ENCODE data around the gene MPP7.

Gene MPP7

DNA sequence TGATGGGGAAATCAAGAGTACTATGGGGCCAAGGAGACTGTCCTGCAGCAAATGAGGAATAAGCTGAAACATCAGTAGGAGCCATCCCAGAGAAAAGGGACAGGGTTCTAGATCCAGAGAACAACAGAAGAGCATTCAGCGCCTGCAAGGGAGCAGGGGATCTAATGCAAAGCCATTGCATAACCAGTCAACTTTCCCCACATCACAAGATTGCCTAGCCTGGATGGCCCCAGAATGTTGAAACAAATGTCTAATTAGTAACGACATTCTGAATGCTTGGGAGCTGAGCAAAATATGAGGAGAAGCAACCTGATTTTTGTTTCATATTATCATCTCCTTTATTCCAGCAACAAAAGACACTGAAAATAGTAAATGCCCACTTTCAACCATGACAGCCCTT lies 2.7 kb upstream of the MPP7 start:
- FAIRE-seq = no peak

DNA sequence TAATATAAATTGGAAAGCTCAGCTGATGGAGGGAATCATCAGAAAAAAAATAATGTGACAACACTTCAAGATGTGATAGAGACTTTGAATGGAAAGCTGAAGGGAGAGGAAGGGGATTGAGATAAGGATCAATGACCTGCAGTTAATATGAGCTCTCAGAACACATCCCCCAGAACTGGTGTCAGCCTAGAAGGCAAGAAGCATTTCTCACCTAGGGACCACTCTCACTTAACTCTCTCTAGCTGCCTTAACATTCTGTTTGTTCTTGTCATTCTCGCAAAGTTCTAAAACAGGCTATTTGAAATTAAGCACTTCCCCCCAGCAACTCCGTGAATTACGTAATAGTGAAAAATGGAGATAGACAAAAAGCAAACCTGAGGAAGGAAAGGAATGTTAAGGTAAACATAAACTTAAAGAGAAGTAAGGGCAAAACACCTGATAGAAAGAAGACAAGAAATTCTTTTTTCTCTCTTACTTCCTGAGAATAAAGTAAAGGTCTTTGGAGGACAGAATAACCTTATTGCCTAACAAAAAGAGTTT lies 1.2 kb upstream of the MPP7 start:
- FAIRE-seq = no peak

DNA sequence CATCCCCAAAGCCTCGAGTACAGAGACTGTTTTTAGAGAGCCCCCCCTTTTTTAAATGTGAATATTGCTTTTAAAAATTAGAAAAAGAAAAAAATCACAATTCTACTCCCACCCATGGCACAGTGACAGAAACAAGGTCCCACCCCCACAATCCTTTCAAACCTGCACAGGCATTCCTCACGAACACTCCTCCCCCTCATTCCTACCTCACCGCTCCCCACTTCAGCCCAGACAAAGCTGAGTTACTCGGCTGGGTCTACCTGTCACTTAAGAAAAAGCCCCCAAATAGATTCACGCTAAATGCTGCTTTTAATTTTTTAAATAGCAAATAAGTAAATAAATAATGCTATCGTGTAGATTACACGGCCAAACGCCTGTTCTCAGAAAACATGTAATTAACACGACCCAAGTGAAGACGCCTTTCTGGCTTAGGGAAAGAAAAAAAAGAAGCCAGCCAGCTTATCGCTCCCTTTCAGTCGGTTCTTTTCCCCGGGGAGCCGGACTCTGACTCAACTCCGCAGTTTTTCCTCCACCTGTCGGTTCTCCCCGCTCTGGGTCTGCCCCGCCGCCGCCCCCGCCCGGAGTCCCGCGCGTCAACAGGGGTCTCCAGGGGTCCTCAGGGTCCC lies 739 bp downstream of the MPP7 start:
- no peak for FAIRE-seq

DNA sequence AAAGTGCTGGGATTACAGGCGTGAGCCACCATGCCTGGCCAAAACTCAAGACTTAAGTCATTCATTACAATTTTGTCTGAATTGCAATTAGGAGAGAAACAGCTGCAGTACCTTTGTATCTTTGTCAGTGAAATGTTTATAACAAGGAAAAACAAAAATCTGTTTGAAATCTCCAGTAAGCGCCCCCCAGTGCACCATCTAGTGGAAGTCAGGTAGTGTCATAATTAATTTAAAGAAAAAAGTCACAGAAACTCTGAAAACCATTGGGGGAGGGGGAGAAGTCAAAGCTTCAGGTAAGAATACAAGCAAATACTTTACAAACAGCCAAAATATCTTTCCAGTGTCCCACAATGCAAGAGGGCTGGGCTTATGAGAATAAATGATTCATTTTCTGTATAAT lies 2.8 kb downstream of the MPP7 start:
- FAIRE-seq = no peak

DNA sequence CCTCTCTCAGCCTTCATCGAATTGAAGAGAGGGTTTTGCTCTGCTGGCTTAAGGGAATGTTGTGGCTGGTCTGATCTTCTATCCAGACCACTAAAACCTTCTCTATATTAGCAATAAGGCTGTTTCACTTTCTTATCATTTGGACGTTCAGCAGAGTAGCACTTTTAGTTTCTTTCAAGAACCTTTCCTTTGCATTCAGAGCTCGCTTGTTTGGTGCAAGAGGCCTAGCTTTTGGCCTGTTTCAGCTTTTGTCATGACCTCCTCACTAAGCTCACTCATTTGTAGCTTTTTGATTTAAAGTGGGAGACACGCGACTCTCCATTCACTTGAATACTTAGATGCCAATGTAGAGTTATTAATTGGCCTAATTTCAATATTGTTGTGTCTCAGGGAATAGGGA lies 3.9 kb downstream of the MPP7 start:
- no peak for FAIRE-seq

DNA sequence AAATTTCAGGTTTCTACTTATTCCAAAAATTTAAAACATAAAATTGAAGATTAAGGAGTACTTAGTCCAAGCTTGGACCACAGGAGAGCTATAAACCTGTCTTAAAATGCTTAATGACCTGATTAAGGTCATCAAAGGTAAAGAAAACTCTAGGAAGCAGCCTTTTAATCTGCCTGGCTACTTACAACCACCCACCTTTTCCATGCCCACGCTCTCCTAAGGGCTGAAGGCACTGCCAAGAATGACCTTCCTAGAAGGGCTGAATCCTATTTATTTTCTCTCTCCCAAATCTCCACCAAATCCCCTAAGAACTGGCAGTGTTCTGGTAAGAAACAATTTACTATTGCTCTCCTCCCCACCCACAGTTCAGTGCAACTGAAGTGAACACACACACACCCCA lies 6.8 kb downstream of the MPP7 start:
- no peak for FAIRE-seq

DNA sequence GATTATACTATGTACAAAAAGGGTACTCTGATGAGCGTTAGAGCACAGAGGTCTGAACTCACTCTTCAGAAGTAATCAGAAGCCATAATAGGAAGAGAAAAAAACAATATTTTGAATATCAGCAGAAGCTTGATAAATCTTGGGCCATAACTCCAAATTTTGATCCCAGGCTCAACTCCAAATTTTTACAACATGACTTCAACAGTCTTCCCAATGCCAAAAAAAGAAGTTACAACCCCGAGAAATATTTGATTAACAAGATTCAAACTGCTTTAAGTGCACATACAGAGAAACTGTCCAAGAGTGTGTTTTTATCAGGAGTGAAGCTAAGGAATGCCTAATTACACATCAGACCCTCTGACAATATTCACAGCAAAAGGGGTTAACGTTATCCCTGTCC lies 7.5 kb downstream of the MPP7 start:
- FAIRE-seq = no peak

DNA sequence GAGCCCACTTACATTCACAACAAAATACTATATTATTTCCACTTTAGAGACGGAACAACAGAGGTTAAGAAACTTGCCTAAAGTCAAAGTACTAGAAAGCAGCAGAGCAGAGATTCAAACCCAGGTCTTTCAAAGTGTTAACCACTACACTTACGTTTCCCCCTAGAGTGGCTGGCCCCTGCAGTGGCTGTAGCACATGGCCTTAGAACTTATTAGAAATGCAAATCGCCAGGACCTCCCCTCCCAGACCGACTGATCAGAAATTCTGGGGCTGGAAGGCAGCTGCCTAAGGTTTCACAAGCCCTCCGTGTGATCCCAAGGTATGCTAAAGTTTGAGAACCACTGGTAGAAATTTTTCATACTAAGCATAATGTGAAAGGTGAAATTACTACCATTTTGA lies 8.1 kb downstream of the MPP7 start:
- FAIRE-seq = no peak

DNA sequence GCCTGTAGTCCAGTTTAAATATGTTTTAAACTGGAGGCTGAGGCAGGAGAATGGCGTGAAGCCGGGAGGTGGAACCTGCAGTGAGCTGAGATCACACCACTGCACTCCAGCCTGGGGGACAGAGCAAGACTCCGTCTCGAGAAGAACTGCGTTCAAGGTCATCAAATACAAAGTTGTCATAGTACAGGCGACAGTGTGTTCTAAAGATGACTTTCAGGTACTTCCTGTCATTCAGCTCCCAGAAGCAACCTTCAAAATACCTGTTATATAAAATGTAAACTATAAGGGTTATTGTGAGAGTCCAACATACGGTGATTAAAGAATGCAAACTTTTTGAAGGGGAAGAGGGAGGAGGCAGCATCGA lies 8.7 kb downstream of the MPP7 start:
- no peak for FAIRE-seq

DNA sequence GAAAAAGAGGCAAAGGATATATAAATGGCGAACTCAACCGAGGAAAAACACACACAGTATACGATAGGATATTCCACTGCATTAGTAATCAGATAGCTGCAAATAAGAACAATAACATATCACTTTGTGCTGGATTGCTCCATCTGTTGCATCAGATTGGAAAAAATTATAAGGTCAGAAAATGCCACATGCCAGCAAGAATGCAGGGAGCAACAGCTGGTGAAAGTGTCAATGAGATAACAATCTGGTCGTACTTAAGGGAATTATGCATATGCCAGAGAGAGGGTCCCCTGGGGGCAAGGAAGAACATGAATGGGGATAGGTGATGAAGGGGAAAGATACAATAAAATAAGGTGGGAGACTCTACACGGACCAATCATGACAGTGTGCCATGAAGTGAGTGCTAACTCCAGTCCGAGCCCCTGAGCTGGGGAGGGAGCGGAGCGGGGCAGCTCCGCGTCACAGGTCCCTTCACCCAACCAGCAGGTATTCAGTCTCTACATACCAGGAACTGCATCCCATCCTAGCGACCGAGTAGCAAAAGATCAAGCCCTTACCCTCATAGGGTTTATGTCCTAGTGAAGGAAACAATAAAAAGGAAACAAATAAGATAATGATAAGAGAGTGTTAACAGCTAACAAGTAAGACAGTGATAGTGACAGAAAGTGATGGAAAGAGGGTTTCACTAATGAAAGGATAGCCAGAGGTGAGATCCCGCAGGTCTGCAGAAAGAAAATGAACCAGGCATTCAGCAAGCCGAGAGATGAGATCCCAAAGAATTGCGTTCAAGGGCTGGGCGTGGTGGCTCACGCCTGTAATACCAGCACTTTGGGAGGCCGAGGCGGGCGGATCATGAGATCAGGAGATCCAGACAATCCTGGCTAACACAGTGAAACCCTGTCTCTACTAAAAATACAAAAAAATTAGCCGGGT lies 9.4 kb downstream of the MPP7 start:
- no peak for FAIRE-seq

DNA sequence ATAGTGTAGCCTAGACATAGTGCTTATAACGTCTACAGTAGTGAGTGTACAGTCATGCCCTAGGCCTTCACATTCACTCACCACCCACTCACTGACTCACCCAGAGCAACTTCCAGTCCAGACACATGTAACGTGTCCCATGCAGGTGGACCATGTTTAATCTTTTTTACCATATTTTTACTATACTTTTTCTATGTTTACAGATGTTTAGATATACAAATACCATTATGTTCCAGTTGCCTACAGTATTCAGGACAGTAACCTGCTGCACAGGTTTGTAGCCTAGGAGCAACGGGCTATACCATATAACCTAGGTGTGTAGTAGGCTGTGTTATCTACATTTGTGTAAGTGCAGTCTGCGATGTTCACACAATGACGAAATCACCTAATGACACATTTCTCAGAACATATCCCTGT lies 11.0 kb downstream of the MPP7 start:
- no peak for FAIRE-seq

DNA sequence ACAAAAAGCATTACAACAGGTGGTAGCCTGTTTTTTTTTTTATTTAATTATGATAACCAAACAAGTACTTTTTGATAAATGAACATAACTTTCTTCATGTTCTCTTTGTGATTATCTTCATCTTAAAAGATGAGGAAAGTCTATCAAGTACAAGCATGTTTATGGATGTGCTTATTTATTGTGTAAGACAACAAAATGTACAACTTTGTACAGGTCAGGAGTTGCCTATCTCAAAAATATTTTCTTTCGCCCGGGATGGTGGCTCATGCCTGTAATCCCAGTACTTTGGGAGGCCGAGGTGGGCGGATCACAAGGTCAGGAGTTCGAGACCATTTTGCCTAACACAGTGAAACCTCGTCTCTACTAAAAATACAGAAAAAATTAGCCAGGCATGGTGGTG lies 17.0 kb downstream of the MPP7 start:
- FAIRE-seq = no peak

DNA sequence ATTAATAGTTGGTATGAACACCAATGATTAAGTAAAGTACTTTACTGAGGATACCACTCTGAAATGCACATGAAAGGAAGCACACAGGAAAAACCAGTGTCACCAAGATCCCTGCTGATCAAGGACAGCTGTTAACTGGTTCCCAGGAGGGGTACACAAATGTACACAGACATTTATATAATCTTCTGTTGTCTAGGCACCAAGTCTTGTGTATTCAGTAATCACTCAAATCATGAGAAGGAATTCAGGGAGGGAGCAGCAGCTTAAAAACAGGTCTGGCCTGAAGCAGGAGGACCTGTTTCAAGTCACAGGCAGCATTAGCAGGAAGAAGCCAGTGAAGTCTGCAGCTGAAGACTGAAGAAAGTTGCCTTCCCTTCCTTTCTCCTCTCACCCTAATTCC lies 18.7 kb downstream of the MPP7 start:
- no peak for FAIRE-seq

DNA sequence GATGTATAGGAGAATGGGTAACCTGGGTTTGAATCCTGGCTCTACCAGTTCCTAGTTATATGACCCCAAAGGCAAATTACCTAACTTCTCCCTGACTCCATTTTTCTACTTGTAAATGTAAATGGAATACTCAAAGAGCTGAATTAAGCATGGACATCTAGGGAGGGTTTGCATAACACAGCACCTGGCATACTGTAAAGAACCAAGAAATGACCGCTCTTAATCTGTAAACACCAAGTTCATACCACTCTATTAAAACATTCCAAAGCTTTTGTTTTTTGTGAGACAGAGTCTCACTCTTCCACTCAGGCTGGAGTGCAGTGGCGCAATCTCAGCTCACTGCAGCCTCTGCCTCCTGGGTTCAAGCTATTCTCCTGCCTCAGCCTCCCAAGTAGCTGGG lies 19.6 kb downstream of the MPP7 start:
- FAIRE-seq = no peak

DNA sequence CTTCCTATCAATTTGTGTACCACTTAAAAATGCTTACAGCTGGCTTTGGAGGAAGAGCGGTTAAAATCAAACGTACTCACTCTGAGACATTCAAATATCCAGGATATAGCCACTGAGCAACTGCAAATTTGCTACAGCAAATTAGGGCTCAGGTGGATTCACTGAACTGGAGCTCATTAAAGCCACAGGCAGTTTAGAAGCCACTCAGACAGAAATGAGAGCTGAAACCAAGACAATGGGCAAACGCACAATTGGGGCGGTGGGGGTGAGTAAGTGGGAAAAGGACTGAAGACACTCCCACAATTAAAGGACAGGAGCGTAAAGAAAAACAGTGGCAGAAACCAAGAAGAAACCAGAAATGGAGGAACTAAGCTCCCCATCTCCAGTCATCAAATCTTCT lies 20.5 kb downstream of the MPP7 start:
- FAIRE-seq = no peak

DNA sequence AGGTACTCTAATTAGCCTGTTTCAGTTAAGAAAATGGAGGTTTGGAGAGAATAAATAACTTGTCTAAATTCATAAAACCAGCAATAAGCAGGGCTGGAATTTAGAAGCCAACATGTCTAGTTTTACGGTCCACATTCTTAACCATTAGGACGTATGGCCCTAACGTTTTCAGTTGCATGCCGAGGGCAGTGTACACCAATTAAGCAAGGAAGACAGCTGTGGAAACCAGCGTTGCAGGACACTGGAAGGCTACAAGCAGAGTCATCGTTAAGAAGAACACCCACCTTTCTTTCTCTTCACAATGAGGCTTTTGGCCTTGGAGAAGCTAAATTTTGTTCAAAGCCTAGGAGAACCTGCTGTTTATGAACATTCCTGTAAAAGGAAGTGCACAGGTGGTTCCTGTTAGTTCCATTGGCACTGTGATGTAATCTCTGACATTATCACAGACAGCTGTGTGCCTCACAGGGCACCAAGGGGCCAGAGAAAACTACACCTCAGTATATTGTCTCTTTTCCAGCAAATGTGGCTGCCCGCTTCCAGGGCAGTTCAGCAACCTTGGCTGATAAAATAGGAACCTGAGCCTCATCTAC lies 21.0 kb downstream of the MPP7 start:
- FAIRE-seq = no peak

DNA sequence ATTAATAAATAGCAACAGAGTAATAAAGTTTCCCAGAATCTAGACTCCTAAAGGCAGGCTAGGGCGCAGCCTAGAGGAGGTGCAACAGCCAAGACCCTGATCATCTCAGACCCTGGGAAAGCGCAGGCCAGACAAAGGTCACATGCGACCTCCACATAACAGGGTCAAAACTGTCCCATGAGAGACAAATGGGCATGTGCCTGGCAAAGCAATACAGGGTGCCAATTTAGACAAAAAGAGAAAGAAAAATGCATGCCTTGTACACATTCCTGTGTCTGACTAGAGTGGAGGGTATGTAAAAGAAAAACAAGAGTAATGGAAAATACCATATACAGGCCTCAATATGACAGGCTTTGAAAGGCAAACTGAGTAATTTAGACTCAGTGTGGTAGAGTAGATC lies 22.2 kb downstream of the MPP7 start:
- no peak for FAIRE-seq

DNA sequence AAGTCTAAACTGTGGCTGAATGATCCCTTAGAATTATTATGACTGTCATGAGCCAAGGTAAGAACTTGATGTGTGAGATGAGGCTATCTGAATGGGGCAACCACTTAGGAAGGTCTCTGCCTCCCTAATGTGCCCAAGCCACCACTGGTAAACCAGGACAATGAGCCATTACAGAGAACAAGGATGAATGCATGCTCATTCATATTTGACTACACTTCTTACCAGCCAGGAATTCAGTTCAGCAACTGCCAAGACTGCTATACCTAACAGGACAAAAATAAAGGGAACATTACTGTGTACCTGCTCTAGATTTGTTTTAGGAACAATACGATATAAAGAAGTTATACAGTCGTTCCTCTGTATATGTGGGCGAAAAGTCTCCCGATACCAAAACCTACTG lies 23.0 kb downstream of the MPP7 start:
- no peak for FAIRE-seq

DNA sequence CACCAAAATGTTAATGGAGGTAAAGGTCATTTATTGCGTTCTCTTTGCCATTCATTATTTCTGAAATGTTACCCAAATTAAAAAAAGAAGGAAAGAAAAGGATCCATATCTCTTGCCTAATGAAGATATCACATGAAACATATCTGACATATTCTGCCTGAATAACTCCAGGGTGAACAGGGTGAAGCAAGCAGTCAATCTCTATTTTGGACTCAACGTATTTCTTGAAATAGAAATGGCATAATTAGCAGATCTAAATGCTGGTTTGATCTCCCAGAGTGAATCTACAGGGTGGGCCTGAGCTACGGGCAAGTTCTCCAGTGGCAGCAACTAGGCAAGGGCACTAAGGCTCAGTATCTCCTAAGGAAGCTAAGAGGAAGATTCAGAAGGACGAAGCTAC lies 24.0 kb downstream of the MPP7 start:
- FAIRE-seq = no peak

DNA sequence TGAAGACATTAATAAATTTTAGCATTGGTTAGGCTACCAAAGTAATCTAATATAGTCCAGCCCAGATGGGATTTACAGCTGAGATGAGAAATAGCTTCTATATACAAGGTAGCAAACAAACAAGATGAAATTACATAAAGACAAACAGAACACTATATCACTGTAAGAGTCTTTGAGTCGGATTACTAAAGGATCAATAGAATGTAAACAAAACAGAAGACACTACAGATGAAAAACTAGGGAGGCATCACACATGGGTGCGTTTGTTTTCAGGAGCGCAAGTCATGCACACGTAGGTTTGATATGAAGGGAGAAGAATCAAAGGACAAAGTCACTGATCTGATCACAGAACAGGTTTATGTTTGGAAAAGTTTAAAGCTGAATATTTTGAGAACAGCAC lies 26.5 kb downstream of the MPP7 start:
- FAIRE-seq = no peak

DNA sequence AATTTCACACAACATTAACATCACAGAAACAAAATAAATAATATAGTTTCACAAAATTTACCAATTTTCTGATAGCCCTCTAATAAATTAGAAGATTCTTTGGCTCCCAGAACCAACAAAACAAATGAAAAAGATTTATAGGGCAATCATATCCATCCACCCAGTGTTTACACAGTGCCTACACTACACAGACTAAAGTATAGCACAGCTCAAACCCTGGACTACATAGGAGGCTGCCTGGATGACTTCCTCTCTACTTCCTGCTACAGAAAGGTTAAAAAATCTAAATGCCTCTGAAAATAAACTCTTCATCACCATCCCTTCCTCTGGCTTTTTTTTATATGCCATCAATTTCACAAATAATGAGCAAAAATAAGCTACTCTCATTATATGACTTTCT lies 28.4 kb downstream of the MPP7 start:
- FAIRE-seq = no peak

DNA sequence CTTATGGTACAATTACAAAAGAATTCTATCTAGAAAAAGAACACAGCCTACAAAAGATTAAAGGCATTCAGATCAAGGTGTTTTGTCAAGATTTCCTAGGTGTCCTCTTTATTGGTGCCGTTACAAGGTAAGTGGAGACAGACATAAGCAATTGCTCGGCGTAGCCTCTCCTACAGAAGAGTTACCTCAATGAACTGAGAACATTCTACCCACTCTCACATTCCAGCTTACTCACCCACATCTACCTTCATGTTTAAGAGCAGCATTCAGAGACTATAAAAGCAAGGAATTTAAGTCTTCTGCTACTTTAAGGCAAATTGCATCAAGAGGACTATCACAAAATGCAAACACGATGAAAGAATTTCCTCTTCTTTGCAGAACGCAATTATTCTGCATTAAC lies 29.5 kb downstream of the MPP7 start:
- no peak for FAIRE-seq

DNA sequence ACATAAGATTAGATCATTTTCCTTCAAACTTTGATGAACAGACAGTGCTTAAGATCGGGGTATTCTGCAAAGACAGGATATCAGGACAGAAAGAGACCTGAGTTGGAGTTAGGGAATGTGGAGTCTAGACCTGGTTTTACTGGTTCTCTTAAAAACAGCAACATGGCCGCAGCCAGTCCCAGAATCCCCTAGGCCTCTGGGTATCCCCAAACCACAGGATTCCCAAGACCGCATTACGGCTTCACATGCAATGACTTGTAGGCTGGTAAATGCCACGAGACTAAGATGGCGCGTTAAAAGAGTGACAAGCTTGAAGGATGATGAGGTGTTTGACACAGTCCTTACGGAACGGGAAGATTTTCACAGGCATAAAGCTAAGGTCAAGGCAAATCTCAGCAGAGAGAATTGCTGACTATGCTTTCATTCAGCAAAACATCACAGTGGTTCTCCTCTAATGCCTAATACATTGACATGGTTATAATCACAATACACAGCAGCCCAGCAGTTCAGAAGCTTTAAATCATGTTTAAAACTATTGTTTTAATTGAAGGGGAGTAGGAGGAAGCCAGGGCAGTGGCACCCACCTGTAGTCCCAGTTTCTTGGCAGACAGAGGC lies 32.9 kb downstream of the MPP7 start:
- no peak for FAIRE-seq
